Cardiac atrium fibroblast (primary cell): Measurements from ENCODE around the gene CHAT. TPM values are rescaled to one million over a fixed set of nuclear protein-coding genes. Genes with fewer than 3 reads are reported as not detected.

Source experiments
- total RNA-seq: library from RNA; depleted of rRNA; stranded (reverse); fragments of >200 nt; gene quantifications from 2 replicates; pipeline ENCODE4 v1.2.3, GENCODE V29; 2015

Gene CHAT
- not detected in 2 replicates for total RNA-seq

DNA sequence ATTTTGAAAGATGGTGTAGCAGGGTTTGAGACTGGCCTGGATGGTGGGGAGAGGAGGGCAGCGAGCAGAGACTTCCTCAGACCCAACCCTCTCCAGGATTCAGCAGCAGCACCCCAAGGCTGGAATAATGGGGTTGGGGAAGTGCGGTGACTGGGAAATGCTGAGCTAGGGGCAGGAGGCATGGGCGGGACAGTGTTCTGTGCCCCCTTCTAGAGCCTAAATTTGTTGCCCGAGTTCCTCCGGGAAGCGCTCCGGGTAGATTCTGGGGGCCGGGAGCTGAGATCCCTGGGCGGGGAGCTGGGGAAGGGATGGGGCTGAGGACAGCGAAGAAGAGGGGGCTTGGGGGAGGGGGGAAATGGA, at the start of gene CHAT:
Gene CHAT (plus strand): TSS at position 156 of the 360 bp plus-strand sequence. CDS start 153 bp downstream, at position 309.

DNA sequence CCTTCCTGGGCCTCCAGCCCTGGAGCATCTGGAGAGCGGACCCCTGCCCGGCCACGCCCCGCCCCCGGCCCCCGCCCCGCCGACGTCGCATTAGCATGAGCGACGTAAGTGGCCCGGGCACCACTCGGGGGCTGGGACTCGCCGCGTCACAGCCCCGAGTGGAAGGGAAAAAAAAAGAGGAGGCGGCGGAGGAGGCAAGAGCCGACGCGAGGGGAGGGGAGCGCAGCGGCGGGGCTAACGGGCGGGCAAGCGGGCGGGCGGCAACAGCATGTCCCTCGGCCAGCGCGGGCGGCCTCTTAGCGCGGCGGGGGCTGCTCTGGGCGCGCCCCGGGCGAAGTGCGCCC, 3.8 kb upstream of the CHAT start, which contains the start of gene SLC18A3:
Gene SLC18A3 (plus strand): TSS at position 197 of the 344 bp plus-strand sequence. CDS start 431 bp downstream, outside the sequence.

GRCh38 chr10:49679480-49679893, 65.7 kb downstream of the CHAT start, which contains the start of gene C10orf53:
C10orf53 (plus strand) TSS chr10:49679651; CDS start chr10:49679698, 47 bp downstream.

Other genes with a start within 250 kb of the CHAT start
- not detected in 2 replicates for gene DRGX, start 217.9 kb upstream of the CHAT start, total RNA-seq
- gene ERCC6, start 74.9 kb upstream of the CHAT start, total RNA-seq, result 35.4 and 58.8 TPM in 2 replicates
- 1.3 TPM in 1 of 2 replicates, not detected in the other for gene SLC18A3, start 3.7 kb upstream of the CHAT start, total RNA-seq
- gene C10orf53, start 65.6 kb downstream of the CHAT start, total RNA-seq, result not detected in 2 replicates
- gene OGDHL, start 148.3 kb downstream of the CHAT start, total RNA-seq, result 0.49 TPM in 1 of 2 replicates, not detected in the other